Right lobe of liver (tissue), 6 donors: ENCODE measurements around the gene ZNF124. TPM values are rescaled to one million over a fixed set of nuclear protein-coding genes. Genes with fewer than 3 reads are reported as not detected.

ENCODE experiments used
- ATAC-seq, 4 donors: fragments of 200-7000 bp; cut with Tn5 transposase; one replicate each; pipeline ENCODE4 v1.9.1; 2020; ENCODE audit warnings: mild to moderate bottlenecking in 4 of 4, moderate library complexity in 4 of 4
- DNase-seq, 3 donors: peaks; one replicate each; pipeline ENCODE4 v3.0.0-alpha.2; 2020
- H3K27ac ChIP-seq, 3 donors: fragments of 200-600 bp; one replicate each; pipeline ENCODE4 v1.8.0; 2022
- H3K27me3 ChIP-seq, 2 donors: fragments of 200-600 bp; one replicate each; pipeline ENCODE4 v1.8.0; 2022
- H3K36me3 ChIP-seq, 4 donors: fragments of 200-600 bp; sonication (generic) in 1 of 4; one replicate each; pipeline versions ENCODE4 v1.5.1 to v1.8.0; 2017 to 2022; ENCODE audit warnings: control low read depth in 1 of 4
- H3K4me1 ChIP-seq, 4 donors: fragments of 200-600 bp; sonication (generic) in 1 of 4; one replicate each; pipeline versions ENCODE4 v1.5.1 to v1.8.0; 2017 to 2022; ENCODE audit warnings: control low read depth in 1 of 4
- H3K4me3 ChIP-seq, 3 donors: fragments of 200-600 bp; one replicate each; pipeline ENCODE4 v1.8.0; 2022
- H3K9me3 ChIP-seq, 4 donors: fragments of 200-600 bp; sonication (generic) in 1 of 4; one replicate each; pipeline versions ENCODE4 v1.5.1 to v1.8.0; 2017 to 2022; ENCODE audit warnings: control low read depth in 1 of 4
- POLR2A ChIP-seq: fragments of 450-650 bp; IDR thresholded peaks from one replicate; pipeline ENCODE4 v1.6.1; 2017; ENCODE audit warnings: antibody characterized with exemption, mild to moderate bottlenecking
- WGBS: methylation state at CpG from one replicate; pipeline ENCODE4 v1.1.6; 2018; ENCODE audit warnings: low coverage, low lambda C conversion rate; ENCODE audit not compliant: insufficient coverage; ENCODE audit errors: missing lambda C conversion rate; 5-methylcytosine and 5-hydroxymethylcytosine counted together
- intact Hi-C, 2 donors: fragments of 100-400 bp; cut with DNase I; formaldehyde crosslinking; loops; one replicate each; pipeline versions ENCODE4 v1.11.2 to v1.14.1; 2022
- total RNA-seq, 6 experiments: library from RNA; depleted of rRNA in 2 of 6; stranded (reverse); fragments of >200 nt in 2 of 6; fragmentation: NEBNext Ultra II Directional in 3 of 6; extraction: Animal tissue kit (Norgen Biotek cat#: 25700) in 3 of 6; gene quantifications; one replicate each; pipeline versions ENCODE4 v1.1.0 to v1.2.4, GENCODE V29; 2016 to 2023
- TF ChIP-seq, protein P1 (sequence below), 4 donors: fragments of 200-600 bp in 3 of 4; fragments of 450-650 bp in 1 of 4; IDR thresholded peaks; one replicate each; pipeline versions ENCODE4 v1.5.1 to v1.8.0; 2016 to 2022; ENCODE audit warnings: antibody characterized with exemption in 4 of 4, mild to moderate bottlenecking in 2 of 4
- donor health status: DM: no; HTN: yes; CAD: no.
- donor health status: DM: no; HTN: no; CAD: no.
- donor health status: DM: no; HTN: no; CAD: no.
- donor health status: DM: no; HTN: yes; CAD: no.
- donor health status: DM: no; HTN: yes; CAD: no.

Gene ZNF124
- total RNA-seq, 6 experiments from 2014 or later: 5.4 to 13.8 (median 6.6) TPM

DNA sequence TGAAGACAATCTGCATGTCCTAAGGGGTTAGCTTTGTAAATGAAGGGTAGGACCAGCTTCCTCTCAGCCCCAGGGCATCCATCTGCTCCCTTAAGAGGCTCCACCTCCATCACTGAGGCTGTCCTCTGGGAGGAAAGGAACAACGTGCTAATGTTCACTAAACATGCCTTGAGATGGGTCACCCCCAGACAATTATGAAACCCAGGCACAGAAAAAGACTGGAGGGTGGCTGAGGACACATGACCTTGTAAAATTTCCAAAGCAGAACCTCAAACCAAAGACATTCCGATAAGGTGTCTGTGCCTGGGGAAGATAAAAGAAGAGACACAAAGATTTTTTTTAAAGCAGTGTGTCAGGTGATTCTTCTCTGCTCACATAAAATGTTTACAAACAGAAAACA lies 37.6 kb upstream of the ZNF124 start:
- ATAC-seq: no peak
- intact Hi-C loops: no loop called here
- Histone ChIP-seq H3K9me3 (no peaks in the 10 kb centered on the region), H3K4me1 (peaks cover 0 to 7% (median 1%) of the 10 kb centered on the region in 4 donors), H3K27me3 (no peaks in the 10 kb centered on the region), H3K36me3 (no peaks in the 10 kb centered on the region), H3K4me3 (peak overlapping the region in 1 of 3 donors; percentile 81), H3K27ac (no peak overlapping the region)
- no peak for DNase-seq
- 47% methylated on average over 2 of the region's 2 CpGs for WGBS
- TF ChIP-seq POLR2A: no peak
- TF ChIP-seq, protein P1, sequence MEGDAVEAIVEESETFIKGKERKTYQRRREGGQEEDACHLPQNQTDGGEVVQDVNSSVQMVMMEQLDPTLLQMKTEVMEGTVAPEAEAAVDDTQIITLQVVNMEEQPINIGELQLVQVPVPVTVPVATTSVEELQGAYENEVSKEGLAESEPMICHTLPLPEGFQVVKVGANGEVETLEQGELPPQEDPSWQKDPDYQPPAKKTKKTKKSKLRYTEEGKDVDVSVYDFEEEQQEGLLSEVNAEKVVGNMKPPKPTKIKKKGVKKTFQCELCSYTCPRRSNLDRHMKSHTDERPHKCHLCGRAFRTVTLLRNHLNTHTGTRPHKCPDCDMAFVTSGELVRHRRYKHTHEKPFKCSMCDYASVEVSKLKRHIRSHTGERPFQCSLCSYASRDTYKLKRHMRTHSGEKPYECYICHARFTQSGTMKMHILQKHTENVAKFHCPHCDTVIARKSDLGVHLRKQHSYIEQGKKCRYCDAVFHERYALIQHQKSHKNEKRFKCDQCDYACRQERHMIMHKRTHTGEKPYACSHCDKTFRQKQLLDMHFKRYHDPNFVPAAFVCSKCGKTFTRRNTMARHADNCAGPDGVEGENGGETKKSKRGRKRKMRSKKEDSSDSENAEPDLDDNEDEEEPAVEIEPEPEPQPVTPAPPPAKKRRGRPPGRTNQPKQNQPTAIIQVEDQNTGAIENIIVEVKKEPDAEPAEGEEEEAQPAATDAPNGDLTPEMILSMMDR (IDR thresholded peaks at IDR 0.05): no peak

DNA sequence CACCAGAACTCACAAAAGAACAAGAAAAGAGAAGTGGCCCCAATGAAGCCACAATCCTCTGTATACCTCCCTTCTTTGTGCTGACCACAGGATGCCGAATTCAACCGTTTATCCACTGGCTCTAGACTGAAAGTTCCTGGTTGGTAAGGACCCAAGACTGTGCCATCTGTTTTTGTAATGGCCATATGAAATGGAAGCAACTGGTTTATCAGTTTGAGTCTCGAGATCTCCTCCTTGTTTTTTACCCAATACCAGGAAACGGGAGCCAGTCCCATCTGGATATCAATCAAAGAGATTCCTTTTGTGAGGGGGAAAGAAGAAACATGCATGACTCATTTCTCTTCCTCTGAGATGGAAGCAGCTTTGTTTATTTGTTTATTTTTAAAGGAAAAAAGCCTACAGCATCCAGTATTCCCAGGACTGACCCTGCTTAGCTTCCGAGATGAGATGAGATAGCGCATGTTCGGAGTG lies 32.4 kb upstream of the ZNF124 start:
- H3K36me3 ChIP-seq: peaks cover 0 to 11% (median under 1%) of the 10 kb centered on the region in 4 donors
- TF ChIP-seq, protein P1 (IDR thresholded peaks at IDR 0.05): no peak
- no peak for TF ChIP-seq POLR2A
- peaks cover 0 to 3% (median under 1%) of the 10 kb centered on the region in 4 donors for H3K4me1 ChIP-seq
- ATAC-seq (no peak), DNase-seq (no peak)
- 81% methylated on average over 6 of the region's 7 CpGs for WGBS
- no peaks in the 10 kb centered on the region for H3K27me3 ChIP-seq
- no peak overlapping the region for H3K27ac ChIP-seq
- intact Hi-C loops: no loop called here
- no peaks in the 10 kb centered on the region for H3K9me3 ChIP-seq
- H3K4me3 ChIP-seq: no peak overlapping the region

DNA sequence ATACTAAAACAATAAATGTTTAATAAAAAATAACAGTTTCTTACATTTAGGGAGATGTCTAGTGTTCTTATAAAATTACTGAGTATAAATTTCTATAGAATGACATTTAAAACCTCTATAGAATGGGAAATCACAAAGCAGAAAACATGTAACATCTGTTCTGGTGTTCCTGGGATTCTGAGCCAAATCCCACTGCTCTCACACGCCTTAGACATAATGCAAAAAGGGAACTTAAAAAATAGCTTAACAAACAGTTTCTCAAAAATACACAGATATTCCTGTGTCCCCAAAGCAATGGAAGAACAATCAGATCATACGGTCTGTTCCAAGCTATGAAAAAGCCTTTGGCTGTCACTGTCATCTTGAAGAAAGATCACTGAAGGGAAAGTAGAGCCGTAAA lies 27.0 kb upstream of the ZNF124 start:
- intact Hi-C loops: no loop called here
- peaks cover 0 to 33% (median 11%) of the 10 kb centered on the region in 4 donors for H3K36me3 ChIP-seq
- TF ChIP-seq, protein P1 (IDR thresholded peaks at IDR 0.05): no peak
- TF ChIP-seq POLR2A: no peak
- DNase-seq (no peak), ATAC-seq (no peak)
- no peaks in the 10 kb centered on the region for H3K4me1 ChIP-seq
- no peak overlapping the region for H3K4me3 ChIP-seq
- no peak overlapping the region for H3K27ac ChIP-seq
- no peaks in the 10 kb centered on the region for H3K27me3 ChIP-seq
- WGBS: 60% methylated on average over 3 of the region's 3 CpGs
- H3K9me3 ChIP-seq: peaks cover 0 to 6% (median 2%) of the 10 kb centered on the region in 4 donors

DNA sequence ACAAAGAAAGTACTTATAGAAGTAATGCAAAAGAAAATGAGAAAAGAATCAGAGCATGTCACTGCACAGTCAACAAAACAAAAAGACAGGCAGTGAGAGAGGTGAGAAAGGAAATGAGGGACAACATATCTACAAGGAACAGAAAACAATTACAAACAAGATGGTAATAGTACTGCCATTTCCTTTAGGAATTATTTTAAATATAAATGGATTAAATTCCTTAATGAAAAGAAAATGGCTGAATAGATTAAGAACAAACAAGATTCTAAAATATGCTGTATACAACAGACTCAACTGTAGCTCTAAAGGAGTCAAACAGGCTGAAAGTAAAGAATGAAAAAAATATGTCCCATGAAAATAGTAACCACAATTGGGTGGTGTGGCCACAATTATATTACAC lies 22.1 kb upstream of the ZNF124 start:
- intact Hi-C loops: no loop called here
- Histone ChIP-seq H3K36me3 (peaks cover 0 to 30% (median 9%) of the 10 kb centered on the region in 4 donors), H3K27me3 (no peaks in the 10 kb centered on the region), H3K27ac (no peak overlapping the region), H3K4me1 (no peaks in the 10 kb centered on the region), H3K4me3 (no peak overlapping the region), H3K9me3 (peaks cover 2 to 33% (median 12%) of the 10 kb centered on the region in 4 donors)
- TF ChIP-seq, protein P1 (IDR thresholded peaks at IDR 0.05): no peak
- no peak for TF ChIP-seq POLR2A
- DNase-seq: no peak
- ATAC-seq: no peak
